ENCODE results near the gene DLG3.

Gene DLG3

DNA sequence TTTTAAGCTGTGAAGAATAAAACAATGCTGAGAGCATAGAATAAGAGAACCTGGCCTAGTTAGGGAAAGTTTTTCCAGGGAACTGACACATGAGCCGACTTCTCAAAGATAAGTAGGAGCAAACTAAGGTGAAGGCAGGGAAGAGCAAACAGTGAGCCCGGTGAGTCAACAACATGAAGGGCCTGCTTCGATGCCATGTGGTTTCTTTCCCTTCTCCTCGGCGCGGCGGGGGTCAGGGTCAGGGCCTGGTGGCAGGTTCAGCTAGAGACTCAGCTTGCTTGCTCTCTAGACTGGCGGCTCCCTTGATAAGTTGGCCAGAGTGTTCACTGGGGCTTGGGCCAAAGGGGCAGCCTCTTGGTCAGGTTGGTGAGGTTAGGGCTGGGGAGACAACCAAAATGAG, 81.1 kb downstream of the DLG3 start:
- DNase-seq: no peak

DNA sequence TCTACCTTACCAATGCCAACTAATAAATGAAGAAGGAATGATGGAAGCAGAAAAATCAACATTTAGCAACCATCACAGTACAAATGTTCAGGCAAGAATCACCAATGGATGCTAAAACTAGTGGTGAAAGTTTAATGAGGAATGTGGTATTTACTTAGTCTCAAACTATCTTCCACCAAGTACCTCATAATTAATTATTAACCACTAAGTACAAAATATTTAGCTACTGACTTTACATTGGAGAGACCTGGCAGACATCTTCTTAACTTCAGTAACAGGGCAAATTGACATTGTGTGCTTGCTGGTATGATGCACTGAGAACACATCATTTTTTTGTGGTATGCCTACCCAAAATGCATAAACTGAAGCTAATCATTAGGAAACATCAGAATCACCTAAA, 82.4 kb downstream of the DLG3 start:
- no peak for DNase-seq

DNA sequence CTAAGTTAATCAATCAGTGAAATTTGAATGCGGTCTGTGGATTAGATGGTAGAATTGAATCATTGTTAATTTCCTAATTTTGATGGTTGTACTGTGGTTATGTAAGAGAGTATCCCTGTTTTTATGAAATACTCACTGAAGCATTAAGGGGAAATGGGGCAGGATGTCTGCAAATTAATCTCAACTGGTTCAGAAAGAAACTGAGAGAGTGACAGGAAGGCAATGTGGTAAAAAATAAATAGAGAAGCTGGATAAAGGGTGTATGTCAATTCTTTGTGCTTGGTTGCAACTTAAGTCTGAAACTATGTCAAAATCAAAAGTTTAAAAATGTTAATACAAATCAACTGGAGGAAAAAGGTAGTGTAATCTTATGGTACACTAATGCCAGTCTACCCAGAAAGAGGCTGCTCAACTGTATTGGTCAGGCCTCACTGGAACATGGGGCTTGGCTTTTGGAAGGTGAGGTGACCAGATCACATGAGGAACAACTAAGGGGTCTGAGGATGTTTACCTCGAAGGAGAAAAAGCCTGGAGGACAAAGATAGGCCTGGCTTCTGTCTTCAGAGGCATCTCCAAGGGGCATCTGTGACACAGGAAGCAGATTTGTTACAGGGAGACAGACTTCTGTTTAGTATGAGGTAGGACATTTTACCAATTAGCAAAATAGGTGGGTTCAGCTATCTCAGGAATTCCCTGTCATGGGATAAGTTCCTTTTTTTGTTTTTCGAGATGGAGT, 83.1 kb downstream of the DLG3 start:
- no peak for DNase-seq

DNA sequence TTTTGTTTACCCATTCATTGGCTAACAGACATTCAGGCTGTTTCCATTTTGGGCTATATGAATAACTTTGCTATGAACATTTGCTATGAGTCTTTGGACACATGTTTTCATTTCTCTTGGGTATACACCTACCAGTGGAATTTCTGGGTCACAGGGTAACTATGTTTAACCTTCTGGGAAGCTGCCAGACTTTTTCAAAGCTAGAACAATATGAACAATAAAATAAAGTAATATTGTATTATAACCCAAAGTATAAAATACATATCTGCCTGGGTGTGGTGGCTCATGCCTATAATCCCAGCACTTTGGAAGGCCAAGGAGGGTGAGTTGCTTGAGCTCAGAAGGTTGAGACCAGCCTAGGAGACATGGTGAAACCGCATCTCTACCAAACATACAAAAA, 90.6 kb downstream of the DLG3 start:
- no peak for DNase-seq

DNA sequence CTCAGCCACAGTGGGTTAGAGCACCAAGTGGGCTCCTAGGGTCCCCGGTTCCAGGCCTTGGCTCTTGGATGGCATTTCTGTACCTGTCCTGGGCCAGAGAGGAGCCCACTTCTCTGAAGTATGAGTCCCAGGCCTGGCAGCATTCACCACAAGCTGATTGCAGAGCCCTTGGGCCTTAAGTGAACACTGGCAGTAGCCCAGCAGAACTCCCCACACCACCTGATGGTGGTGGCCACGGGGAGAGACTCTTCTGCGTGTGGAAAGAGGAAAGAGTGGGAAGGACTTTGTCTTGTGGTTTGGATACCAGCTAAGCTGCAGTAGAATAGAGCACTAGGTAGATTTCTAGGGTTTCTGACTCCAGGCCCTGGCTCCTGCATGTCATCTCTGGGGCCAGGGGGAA, 104.8 kb downstream of the DLG3 start:
- DNase-seq: no peak

DNA sequence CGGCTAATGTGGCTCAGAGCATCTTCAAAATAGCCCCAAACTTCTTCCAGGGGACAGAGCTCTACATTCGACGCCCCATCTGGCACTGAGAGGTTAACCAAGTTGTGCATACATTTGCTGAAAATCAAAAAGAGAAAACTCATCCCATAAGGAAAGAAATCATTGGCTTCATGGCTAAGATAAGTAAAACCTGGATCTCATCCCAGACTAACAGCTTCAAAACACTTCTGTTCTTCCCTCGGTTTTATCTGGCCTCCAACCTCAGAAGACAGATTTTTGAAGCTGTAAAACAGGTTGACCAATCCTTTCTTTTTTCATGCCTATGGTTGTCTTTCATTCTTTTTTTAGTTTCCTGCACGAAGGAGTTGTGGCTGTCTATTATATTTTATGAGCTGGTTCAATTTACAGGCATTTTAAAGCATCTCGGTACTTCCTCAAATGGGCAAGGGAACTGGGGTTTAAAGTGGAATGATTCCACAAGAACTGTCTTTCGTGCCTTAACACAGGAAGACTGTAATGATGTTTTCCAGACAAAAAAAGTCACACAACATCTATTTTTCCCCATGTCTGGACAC, 107.6 kb downstream of the DLG3 start:
- no peak for DNase-seq

DNA sequence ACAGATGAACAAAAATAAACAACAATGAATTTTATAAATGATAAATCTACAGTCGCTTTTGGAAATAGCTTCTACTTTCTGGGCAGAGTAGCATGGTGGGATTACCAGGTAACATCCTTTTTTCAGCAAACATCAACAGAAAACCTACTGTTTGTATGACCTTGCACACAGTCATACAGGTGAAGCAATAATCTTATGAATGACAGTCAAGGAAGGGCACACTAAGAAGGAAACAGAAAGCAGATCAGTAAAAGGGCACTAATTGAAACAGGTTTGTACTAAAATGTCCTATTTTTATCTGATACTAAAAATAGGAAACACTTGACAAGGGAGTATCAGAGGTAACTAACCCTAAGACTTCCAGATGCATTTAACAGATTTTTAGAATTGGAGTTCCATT, 108.9 kb downstream of the DLG3 start:
- DNase-seq: no peak

DNA sequence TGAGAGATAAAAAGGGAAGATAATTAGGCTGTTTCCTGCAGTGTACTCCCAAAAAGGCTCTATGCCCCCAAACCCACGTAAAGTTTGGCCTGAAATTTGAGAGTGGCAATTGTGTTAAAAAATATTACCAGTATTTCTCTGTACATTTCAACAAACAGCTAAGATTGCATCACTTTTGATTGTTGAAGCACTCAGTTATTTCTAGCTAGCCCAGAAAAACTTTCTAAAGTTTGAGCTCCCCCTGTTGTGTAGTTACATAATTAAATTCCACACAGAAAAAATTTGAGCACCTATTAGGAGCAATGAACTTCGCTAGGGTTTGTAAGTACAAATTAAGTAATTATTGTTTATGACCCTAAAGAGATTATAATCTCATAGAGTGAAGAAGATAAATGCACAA, 109.4 kb downstream of the DLG3 start:
- DNase-seq: no peak

DNA sequence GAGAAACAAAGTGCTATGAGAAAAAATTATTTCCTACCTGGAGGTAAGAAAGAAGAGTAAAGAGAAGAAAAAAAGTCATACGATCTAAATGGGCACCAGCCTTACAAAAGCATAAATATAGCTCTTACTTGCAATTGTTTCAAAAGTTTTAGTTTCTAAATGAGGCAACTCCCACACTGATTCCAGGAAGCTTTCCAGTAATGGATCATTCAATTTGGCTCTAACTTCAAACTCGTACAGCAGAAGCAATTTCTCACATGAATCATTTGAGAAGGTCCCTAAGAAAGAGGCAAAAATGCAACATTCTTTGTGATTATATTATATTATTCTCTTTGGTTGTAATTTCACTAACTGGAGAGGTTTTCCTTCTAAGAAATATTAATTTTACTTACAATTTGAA, 109.9 kb downstream of the DLG3 start:
- no peak for DNase-seq

DNA sequence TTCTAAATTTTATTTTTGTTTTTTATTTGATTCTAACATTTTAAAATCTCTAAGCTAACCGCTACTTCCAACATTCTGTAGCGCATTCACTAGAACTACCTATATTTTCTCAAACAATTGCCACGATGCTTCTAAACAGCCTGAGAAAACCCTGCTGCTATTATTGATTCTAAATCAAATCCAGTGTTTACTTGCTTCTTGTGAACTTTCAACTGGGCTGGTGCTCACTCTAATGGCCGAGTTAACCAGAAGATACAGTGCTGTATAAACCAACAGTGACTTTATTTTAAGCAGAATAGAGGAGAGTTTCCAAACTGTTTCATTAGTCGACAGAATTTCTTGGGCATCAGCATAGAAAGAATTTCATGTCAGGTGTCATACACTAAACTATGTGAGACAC, 110.3 kb downstream of the DLG3 start:
- no peak for DNase-seq
